ENCODE measurements around the gene PFN4. TPM values are rescaled to one million over a fixed set of nuclear protein-coding genes. Genes with fewer than 3 reads are reported as not detected.

The PFN4 gene, protein sequence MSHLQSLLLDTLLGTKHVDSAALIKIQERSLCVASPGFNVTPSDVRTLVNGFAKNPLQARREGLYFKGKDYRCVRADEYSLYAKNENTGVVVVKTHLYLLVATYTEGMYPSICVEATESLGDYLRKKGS
- total RNA-seq (2012; rRNA removed) (0.28 and 0.36 TPM in 2 replicates), polyA plus RNA-seq (2012; rRNA removed) (0.27 and 0.48 TPM in 2 replicates), Bru-seq, nascent RNA (percentile 22 among the genes with signal in this experiment), BruChase-seq, experiment 1, labeled RNA remaining after a 6-hour chase (percentile 31 among the genes with signal in this experiment), BruChase-seq, experiment 2, labeled RNA remaining after a 2-hour chase (percentile 27 among the genes with signal in this experiment)
- 0.17 and 0.41 TPM in 2 replicates for polyA plus RNA-seq (2012; cell fraction: cytosol; rRNA removed)
- 0.23 and 0.75 TPM in 2 replicates for polyA plus RNA-seq (2012; cell fraction: nucleus; rRNA removed; ENCODE audit: low replicate concordance)
- long read RNA-seq, partial matches to known transcripts, result 0 of 1 reads
- long read RNA-seq, other reads (novel, unspliced or antisense), result 1 of 1 reads

DNA sequence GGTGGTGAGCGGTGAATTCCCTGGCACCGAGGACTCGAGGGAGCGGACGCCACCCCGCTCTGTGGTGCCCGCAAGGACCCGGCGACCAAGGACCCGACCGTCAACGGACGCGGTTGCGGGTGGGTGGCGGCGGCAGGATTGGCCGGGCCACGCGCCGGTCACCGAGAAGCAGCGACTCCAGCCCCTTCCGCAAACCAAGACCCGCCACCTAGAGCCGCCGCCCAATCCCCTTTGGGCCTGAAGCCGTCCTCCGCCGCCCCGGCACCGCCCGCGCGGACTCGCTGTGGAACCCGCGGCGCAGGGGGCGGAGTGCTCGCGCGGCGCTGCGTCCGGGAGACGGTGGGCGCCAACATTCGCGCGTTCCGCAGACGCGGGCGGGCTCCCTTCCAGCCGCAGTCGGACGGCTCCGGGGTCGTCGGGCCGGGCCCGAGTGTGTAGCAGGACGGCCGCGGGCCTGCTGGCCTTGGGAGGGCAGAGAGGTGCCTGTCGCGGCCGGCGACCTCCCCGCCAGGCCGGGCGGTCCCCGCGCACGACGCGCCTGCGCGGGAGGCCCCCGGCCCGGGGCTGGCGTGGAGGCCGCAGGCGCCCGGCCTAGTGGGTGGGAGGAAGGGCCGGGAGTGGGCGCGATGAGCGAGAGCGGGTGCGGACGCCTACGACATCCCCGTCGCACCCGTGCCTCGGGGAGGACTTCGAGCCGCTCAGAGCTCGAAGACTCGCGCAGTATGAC lies at the start of gene PFN4, which contains the start of gene FAM228B:
PFN4 (minus strand) TSS at position 140 of the 727 bp plus-strand sequence. CDS start 799 bp downstream, outside the sequence.
FAM228B (plus strand) TSS at position 275 of the 727 bp plus-strand sequence. CDS start 893 bp downstream, outside the sequence.
- H3K4me1 ChIP-seq (ENCODE audit: control insufficient read depth, insufficient read depth, low read length), result no peaks in the 10 kb centered on the region
- H3K4me2 ChIP-seq (ENCODE audit: low read depth, low read length), result peak within 1 kb of the TSS; percentile 91
- ATAC-seq (ENCODE audit: low read depth) (peak; percentile 98), DNase-seq (peak; percentile 76)
- H2BK5ac ChIP-seq (ENCODE audit: low read depth, low read length, poor library complexity, severe bottlenecking), result peak within 1 kb of the TSS; percentile 87
- peak within 1 kb of the TSS; percentile 82 for H3K27ac ChIP-seq (ENCODE audit: insufficient read depth, low read length)
- peak; percentile 50; the same call in 1 of the 2 replicates for TF ChIP-seq POLR2A (IDR thresholded peaks at IDR 0.05; ENCODE audit: low read depth, low read length)
- TF ChIP-seq SMC3 (IDR thresholded peaks at IDR 0.05; ENCODE audit: low read depth, low read length), result no peak
- no peaks in the 10 kb centered on the region for H3K27me3 ChIP-seq (ENCODE audit: control insufficient read depth, insufficient read depth, low read length)
- H4K5ac ChIP-seq (ENCODE audit: low read depth, low read length), result peak within 1 kb of the TSS; percentile 72
- H4K91ac ChIP-seq (ENCODE audit: insufficient read depth, low read depth, low read length), result peak within 1 kb of the TSS; percentile 82
- H2AFZ ChIP-seq (replicated peaks; ENCODE audit: low read length, poor library complexity), result peak within 1 kb of the TSS; percentile 100
- no peaks in the 10 kb centered on the region for H3K9me3 ChIP-seq (ENCODE audit: control insufficient read depth, insufficient read depth, low read length)
- ChIA-PET CTCF (interaction anchor here (0.5 to 1.3 kb wide), 4 partner anchors 10 to 763 kb away, joined by 3 to 4 read pairs (median 3); partner anchors contain the start of gene TP53I3), POLR2A (ENCODE audit: unreplicated experiment) (interaction anchor here (1.5 kb wide), 1 partner anchor 39 kb away, joined by 3 read pairs; no protein-coding TSS in a partner anchor)
- H4K20me1 ChIP-seq (ENCODE audit: insufficient read depth, low read length), result no peaks in the 10 kb centered on the region
- no peak within 1 kb of the TSS for H2BK20ac ChIP-seq (ENCODE audit: low read depth, low read length)
- peak within 1 kb of the TSS; percentile 99 for H3K14ac ChIP-seq (replicated peaks; ENCODE audit: low read depth, low read length)
- 1% methylated on average over 34 of the region's 103 CpGs; no CpG with 5 or more reads in 1 of the 2 experiments for WGBS, 2 experiments (ENCODE audit: extremely low coverage in 2 of 2, insufficient read length in 1 of 2)
- dilution Hi-C loops (cut with HindIII; ENCODE audit: low sequenced_read_pairs, unreplicated experiment), result no loop called here
- H2AK5ac ChIP-seq (ENCODE audit: low read depth, low read length), result peak within 1 kb of the TSS; percentile 47; the same call in 1 of the 2 replicates
- peak within 1 kb of the TSS; percentile 85 for H3K9ac ChIP-seq (ENCODE audit: low read depth, low read length)
- intact Hi-C loops (cut with micrococcal nuclease), result no loop called here
- peaks cover 20 to 24% of the 10 kb centered on the region in 2 experiments for H3K79me1 ChIP-seq (ENCODE audit: low read depth in 1 of 2, low read length in 2 of 2)
- H2BK15ac ChIP-seq (ENCODE audit: low read depth, low read length), result peak within 1 kb of the TSS; percentile 69; the same call in 2 of the 3 replicates
- H3K4ac ChIP-seq (ENCODE audit: low read depth, low read length), result peak within 1 kb of the TSS; percentile 97
- in situ Hi-C loops (cut with MboI; ENCODE audit: low sequenced_read_pairs), result no loop called here
- peak within 1 kb of the TSS; percentile 94 to 98 for H4K8ac ChIP-seq (ENCODE audit: low read depth in 2 of 2, low read length in 2 of 2)
- peak within 1 kb of the TSS; percentile 63 for H2AK9ac ChIP-seq (replicated peaks; ENCODE audit: low read depth, low read length, poor library complexity)
- peak within 1 kb of the TSS; percentile 86 for H3K56ac ChIP-seq (ENCODE audit: extremely low read depth, insufficient read depth, low read length)
- peak within 1 kb of the TSS; percentile 84 for H3K4me3 ChIP-seq (ENCODE audit: insufficient read depth, low read depth, low read length)
- peak within 1 kb of the TSS; percentile 49 for H2BK120ac ChIP-seq (ENCODE audit: low read depth, low read length)
- H3K36me3 ChIP-seq (ENCODE audit: control insufficient read depth, insufficient read depth, low read length), result no peaks in the 10 kb centered on the region
- peak within 1 kb of the TSS; percentile 70 for H3K23ac ChIP-seq (ENCODE audit: low read depth, low read length)
- peaks cover 6% of the 10 kb centered on the region for H3K9me1 ChIP-seq (ENCODE audit: insufficient read depth, low read length)
- BruUV-seq (replicated peaks), result no TSS peak
- peak within 1 kb of the TSS; percentile 60 for H3K18ac ChIP-seq (ENCODE audit: low read depth, low read length)
